GM20000 (cell line): ENCODE data around the gene APLN.

Experiments used
- DNase-seq: peaks from one replicate; pipeline ENCODE4 v3.0.0; 2012; ENCODE audit warnings: low spot score
- CTCF ChIP-seq: IDR thresholded peaks from 2 replicates; pipeline ENCODE4 v1.5.1; 2012; ENCODE audit warnings: mild to moderate bottlenecking, control low read depth; ENCODE audit errors: extremely low read depth, missing control alignments

Gene APLN

DNA sequence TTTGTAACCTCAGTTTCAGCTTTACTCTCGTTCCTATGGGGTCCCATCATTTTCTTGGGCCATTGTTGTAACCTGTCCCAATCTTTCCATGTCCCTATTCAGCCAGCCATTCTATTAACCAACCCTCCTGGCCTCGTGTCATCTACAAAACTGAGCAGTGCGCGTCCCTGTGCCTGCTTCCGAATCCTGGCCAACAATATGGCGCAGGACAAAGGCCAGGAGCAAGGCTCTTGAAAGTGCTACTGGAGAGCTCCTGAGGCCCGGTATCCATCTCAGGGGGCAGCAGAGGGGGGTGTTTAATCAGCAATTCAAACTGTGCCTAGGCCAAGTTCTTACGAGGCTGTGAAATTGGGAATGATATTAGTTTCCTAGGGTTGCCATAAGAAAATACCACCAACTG, 41.2 kb upstream of the APLN start:
- TF ChIP-seq CTCF, result no peak
- no peak for DNase-seq

- no peak for TF ChIP-seq CTCF
- DNase-seq, result no peak
Measured at GRCh38 chrX:129695535-129695934, 40.8 kb upstream of the APLN start.

DNA sequence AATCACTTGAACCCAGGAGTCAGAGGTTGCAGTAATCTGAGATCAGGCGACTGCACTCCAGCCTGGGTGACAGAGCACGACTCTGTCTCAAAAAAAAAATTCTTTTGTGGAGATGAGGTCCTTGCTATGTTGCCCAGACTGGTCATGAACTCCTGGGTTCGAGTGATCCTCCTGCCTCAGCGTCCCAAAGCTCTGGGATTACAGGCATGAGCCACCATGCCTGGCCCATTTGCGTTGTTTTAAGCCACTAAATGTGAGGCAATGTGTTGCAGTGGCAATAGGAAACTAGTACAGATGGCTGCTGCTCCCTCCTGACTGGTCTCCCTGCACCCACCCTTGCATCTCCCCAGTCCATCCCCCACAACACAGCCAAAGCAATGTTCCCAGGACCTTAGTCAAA, 40.0 kb upstream of the APLN start:
- TF ChIP-seq CTCF, result no peak
- no peak for DNase-seq

DNA sequence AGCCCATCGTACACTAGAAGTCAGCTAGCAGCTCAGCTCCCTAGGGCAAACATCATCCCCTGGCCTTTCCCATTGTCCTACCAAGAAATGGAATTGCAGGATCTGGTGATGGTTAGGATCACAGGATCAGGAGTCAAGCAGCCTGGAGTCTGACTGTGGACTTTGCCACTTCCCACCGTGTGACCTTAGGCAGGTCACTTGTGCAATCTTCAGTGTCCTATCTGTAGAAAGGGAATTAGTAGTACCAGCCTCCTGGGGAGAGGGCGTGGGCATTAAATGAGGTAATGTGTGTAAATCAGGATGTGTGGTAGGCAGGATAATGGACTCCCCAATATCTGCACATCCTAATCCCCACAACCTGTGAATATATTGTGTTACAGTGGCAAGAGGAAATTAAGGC, 38.6 kb upstream of the APLN start:
- TF ChIP-seq CTCF, result no peak
- no peak for DNase-seq

DNA sequence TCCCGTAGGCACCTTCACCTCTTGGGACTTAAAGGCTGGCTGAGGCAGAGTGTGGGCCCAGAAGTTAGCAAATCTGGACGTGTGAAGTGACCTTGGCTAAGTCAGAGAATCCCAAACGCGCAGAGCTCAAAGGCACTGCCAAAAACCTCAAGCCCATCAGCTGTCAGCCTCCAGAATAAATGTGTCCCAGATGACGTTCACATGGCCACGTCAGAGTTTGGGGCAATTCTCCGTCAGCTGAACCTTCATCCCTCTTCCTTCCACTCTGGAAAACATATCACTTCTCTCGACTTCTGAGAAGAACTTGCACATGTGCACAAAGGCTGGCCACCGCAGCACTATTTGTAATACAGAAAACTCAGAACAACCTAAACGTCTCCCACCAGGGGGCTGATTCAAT, 35.7 kb upstream of the APLN start:
- DNase-seq, result no peak
- no peak for TF ChIP-seq CTCF

GRCh38 chrX:129689796-129690195, 35.0 kb upstream of the APLN start:
- no peak for TF ChIP-seq CTCF
- no peak for DNase-seq

DNA sequence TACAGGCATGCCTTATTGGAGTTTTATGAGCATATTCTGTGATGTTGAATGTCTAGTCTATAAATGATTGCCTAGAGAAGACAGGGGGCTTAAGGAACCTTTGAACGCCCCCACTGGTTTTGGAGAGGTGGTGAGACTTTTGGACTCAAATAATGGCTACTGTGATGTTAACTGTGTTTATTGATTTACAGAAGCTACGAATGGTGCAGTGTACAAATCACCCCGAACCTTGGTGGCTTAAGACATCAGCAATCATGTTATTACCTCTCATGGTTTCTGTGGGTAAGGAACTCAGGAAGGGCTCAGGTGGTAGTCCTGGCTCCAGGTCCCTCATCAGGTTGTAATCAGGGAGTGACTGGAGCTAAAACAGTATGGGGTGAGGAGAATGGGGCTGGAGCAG, 33.3 kb upstream of the APLN start:
- no peak for TF ChIP-seq CTCF
- no peak for DNase-seq
